GM06990 (cell line): ENCODE data around the gene PITHD1.

Experiments used
- DNase-seq: peaks from one replicate; pipeline ENCODE4 v3.0.0-alpha.2; 2011; ENCODE audit not compliant: insufficient read length; ENCODE audit errors: extremely low read depth
- H3K27me3 ChIP-seq: replicated peaks from 2 replicates; pipeline ENCODE4 v1.6.0; 2011; ENCODE audit warnings: low read length; ENCODE audit not compliant: control insufficient read depth, insufficient read depth
- H3K36me3 ChIP-seq: 2 replicates; pipeline ENCODE4 v1.5.1; 2011; ENCODE audit warnings: low read length; ENCODE audit not compliant: control insufficient read depth, insufficient read depth
- H3K4me3 ChIP-seq: replicated peaks from 2 replicates; pipeline ENCODE4 v1.5.1; 2011; ENCODE audit warnings: low read depth, mild to moderate bottlenecking, control low read depth, low read length
- TF ChIP-seq, protein P1 (sequence below): IDR thresholded peaks from 2 replicates; pipeline ENCODE4 v1.5.1; 2011; ENCODE audit warnings: low read length, control low read depth, mild to moderate bottlenecking, inconsistent platforms; ENCODE audit not compliant: insufficient read depth, poor library complexity, severe bottlenecking

PITHD1 gene

DNA sequence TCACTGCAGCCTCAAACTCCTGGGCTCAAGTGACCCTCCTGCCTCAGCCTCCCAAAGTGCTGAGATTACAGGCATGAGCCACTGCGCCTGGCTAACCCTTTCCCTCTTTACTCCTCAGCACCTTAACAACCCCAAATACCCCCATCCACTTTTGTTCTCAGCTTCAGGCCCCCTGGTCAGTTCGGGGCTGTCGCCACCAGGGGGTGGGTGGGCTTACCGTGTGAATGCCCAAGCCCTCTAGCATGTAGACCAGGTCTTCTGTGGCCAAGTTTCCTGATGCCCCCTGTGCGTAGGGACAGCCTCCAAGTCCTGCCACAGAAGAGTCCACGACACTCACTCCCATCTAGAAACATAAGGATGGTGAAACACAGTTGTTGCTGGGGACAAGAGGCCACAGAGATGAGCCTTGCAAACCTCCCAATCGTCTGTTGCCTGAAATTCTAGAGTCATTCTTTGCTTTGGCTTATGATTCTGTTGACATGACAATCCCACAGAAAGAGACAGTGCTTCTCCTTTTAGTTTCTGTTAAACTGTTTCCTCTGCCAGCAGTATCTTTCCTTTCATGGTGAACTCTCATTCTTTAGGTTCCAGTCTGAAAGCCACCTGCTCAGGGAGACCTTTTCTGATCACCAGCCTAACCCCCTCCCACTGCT, 26.1 kb downstream of the PITHD1 start:
- TF ChIP-seq, protein P1, sequence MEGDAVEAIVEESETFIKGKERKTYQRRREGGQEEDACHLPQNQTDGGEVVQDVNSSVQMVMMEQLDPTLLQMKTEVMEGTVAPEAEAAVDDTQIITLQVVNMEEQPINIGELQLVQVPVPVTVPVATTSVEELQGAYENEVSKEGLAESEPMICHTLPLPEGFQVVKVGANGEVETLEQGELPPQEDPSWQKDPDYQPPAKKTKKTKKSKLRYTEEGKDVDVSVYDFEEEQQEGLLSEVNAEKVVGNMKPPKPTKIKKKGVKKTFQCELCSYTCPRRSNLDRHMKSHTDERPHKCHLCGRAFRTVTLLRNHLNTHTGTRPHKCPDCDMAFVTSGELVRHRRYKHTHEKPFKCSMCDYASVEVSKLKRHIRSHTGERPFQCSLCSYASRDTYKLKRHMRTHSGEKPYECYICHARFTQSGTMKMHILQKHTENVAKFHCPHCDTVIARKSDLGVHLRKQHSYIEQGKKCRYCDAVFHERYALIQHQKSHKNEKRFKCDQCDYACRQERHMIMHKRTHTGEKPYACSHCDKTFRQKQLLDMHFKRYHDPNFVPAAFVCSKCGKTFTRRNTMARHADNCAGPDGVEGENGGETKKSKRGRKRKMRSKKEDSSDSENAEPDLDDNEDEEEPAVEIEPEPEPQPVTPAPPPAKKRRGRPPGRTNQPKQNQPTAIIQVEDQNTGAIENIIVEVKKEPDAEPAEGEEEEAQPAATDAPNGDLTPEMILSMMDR = no peak

DNA sequence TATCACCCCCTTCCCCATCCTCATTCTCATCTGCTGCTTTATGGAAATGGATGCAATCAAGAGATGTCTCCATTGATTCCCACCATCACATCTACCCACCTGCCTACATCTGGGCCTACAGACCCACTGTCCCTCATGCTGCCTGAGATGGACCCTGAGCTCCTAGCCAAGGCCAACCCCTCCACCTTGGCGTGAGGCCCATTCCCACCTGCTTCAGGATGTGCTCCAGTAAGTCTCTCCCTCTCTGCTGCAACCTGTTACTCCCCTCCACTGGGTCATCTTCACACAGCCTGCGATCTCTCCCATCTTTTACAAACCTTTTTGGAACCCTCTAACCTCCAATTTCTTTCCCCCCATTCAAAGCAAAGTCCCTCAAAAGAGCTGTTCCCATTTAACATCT, 26.8 kb downstream of the PITHD1 start:
- TF ChIP-seq, protein P1 = no peak
- Histone ChIP-seq H3K27me3 (no peaks in the 10 kb centered on the region), H3K4me3 (no peak overlapping the region), H3K36me3 (peaks cover 8% of the 10 kb centered on the region)
- DNase-seq = no peak

More for the DNA sequence above, 26.1 kb downstream of the PITHD1 start:
- H3K27me3 ChIP-seq = no peaks in the 10 kb centered on the region
- no peak overlapping the region for H3K4me3 ChIP-seq
- no peak for DNase-seq
- H3K36me3 ChIP-seq = peaks cover 8% of the 10 kb centered on the region

DNA sequence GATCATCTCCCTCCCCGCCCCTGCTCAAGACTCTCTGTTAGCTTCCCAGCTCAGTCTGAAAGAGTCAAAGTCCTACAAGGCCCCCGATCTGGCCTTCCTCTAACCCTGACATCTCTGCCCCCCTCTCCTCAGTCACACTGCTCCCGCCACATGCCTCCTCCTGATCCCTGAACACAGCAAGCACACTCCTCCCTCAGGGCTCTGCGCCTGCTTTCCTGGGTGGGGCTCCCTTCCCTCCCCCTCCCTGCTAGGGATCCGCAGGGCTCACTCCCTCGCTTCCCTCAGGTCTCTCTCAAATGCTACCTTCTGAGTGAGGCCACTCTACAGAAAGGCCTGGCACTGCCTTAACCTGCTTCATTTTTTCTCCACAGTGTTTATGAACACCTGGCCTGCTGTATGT, 28.1 kb downstream of the PITHD1 start:
- TF ChIP-seq, protein P1 = no peak
- peaks cover 8% of the 10 kb centered on the region for H3K36me3 ChIP-seq
- H3K27me3 ChIP-seq = no peaks in the 10 kb centered on the region
- DNase-seq = no peak
- H3K4me3 ChIP-seq = no peak overlapping the region

DNA sequence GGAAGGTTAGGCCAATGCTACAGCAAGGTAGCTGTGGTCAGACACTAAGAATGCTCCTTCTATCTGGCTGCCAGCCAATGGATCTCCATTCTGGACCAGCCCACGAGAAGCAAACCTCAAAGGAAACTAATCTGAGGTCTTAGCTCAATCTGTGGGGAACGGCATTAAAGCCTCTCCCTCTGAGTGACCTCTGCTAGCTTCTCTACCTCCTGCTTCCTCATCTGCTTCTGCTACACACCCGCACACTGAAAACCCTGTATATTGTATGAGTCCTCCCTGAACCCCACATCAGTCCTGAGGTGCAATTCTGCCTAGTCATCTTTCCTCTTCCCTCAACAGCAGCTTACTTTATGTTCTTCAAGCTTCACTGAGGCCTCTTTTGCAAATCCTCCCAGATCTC, 29.2 kb downstream of the PITHD1 start:
- TF ChIP-seq, protein P1 = no peak
- H3K4me3 ChIP-seq = no peak overlapping the region
- no peaks in the 10 kb centered on the region for H3K27me3 ChIP-seq
- DNase-seq = no peak
- H3K36me3 ChIP-seq = peaks cover 9% of the 10 kb centered on the region

DNA sequence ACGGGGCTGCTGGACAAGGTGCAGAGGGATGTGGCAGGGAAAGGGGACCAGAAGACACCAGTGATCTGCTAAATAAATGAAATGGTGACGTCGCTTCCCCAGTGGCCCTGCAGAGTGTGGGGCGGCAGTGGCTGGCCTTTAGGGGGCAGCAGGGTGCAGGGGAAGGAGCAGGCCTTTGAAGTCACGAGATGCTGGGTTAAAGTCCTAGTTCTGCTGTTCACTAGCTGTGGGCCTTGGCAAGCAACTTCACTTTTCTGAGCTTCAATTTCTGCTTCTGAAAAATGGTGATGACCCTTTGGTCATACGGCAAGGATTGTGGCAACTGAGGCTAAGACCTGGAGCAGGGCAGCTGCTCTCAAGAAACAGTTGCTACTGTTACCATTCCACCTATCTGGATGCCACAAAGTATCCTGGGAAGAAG, 31.5 kb downstream of the PITHD1 start:
- peaks cover 11% of the 10 kb centered on the region for H3K36me3 ChIP-seq
- DNase-seq = peak; percentile 81
- TF ChIP-seq, protein P1 = peak; percentile 98

More for the DNA sequence above, 31.5 kb downstream of the PITHD1 start:
- no peaks in the 10 kb centered on the region for H3K27me3 ChIP-seq
- no peak overlapping the region for H3K4me3 ChIP-seq
